G401.6 (cell line): ENCODE data around the gene SCLY.
"Not testable (repeated sequence)": the region's sequence is repeated elsewhere in the genome, so short reads cannot be mapped to it uniquely, and the experiment has no call there.

ENCODE experiments used
- FAIRE-seq: peaks from 2 replicates; lab custom pipeline; 2012; peaks lifted over from hg19 to GRCh38; lab: Jason Lieb, UNC

SCLY gene

DNA sequence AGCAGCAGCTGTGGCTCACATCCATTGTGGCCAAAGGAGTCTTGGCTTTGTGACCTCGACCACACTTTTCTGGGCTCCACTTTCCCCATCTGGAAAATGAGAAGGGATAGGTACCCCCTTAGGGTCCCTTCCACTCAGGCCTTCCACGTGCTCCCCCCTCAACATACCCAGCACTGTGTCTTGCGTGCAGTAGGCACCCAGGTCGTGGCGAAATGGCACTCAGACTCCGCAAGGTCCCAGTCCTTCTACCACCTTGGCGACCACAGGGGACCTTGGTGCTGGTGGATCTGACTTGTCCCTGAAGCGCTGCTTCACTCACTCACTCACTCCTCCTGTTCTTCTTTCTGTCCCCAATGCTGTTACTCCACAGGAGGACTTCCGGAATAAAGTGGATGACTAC, 19.9 kb upstream of the SCLY start:
- FAIRE-seq = no peak

DNA sequence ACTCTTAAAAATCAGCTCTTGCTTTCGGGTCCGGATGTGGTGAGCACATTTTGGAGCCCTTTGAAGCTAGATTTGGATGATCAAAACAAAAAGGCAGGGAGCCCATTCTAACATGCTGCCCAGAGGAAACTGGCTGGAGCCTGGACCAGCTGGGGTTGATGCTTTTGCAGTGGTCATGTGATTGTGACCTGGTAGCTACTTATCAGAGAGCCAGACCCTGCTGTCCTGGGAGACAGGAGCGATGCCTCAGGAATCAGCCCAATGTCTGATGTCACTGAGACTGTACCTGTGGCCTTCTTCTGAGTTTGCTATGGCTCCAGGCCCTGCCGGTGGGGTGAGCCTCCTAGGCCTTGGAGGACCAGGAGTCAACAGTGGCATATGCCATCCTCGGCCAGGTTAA, 18.7 kb upstream of the SCLY start:
- no peak for FAIRE-seq

DNA sequence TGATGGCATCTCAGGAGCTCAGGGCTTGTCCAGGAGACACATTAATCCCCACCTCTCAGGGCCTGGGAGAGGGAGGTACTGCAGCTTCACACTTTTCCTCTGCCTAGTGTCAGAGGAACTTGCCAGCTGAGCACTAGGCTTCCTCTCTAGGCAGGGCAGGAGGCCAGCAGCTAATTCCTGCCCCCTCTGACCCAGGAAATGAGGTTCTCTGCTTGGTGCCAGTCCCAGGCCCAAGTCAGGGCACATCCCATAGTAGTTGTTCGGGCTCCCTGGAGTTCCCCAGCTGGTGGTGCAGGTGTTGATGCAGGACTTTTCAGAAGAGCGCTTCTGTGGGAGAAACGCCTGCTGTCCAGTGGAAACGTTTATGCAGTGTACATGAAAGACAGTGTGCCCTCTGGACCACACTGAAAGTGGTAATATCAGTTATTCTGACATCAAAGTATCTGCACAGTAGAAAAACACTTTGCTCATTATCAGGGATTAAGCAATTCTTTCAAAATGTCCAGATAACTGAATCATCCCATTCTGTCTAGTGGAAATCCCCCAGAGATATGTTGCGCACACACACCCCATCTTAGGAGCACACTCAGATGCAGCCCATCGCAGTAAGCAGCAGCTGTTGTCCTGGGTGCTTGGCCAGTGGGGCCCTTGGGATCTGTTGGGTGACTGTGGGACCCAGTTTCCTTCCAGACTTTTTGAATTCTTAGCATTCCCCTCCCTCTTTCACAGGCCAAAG, 17.8 kb upstream of the SCLY start:
- no peak for FAIRE-seq

DNA sequence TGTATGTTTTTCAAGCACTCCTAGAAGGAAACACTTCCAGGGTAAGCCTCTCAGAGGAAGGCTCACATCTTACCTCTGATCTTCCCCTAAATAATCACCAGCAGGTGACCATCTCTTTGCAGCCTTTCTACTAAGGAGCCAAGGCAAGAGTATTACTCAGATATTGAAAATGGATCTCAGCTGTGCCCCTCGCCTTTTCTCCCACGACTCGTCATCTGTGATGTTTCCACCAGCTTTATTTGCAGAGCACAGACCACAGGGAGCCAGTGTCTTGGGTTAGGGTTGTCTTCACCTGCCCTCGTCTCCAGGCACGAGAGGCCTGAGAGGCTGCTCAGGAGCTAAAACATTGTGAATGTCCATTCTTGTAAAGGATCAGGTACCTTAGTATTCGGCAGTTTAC, 16.9 kb upstream of the SCLY start:
- FAIRE-seq = no peak

DNA sequence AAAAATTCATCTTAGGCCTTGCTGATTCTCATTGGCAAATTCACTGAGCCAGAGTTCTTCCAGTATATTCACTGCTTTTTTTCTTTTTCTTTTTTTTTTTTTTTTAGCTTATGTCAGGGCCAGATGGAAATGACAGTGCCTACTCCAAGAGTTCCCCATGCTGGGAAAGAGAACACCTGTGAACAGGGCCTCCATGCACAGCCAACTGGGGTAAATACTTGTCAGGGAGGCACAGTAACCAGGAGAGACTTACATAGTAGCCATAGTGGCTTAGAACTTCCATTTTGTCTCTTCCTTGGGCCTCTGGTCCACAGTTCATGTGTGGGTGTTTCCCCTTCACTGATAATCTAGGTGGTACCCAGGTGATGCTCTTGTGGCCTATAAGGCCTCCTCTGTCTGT, 15.2 kb upstream of the SCLY start:
- no peak for FAIRE-seq

DNA sequence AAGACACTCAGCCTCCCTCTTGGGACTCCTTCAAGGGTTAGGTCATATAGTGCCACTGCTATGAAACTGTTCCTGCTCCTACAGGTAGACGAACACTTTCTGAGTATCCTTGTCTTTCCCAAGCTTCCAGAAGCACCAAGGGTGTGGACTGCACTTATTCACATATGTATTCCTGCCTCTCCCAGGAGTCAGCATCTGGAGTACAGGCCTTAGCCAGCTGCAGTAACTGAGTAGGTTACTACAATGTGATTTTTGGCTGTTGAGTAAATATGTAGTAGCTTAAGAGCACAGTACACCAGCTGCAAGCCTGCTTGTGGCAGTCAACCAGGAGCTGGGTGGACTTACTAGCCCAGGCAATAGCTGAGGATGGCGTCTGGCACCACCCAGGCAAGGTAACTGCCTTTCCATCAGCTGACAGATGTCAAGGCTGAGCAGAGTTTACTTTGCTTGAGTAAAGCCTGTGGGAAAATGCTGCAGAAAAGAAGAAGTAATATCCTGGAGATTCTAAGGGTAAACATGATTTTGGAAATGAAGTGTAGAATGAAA, 14.0 kb upstream of the SCLY start:
- FAIRE-seq = no peak

DNA sequence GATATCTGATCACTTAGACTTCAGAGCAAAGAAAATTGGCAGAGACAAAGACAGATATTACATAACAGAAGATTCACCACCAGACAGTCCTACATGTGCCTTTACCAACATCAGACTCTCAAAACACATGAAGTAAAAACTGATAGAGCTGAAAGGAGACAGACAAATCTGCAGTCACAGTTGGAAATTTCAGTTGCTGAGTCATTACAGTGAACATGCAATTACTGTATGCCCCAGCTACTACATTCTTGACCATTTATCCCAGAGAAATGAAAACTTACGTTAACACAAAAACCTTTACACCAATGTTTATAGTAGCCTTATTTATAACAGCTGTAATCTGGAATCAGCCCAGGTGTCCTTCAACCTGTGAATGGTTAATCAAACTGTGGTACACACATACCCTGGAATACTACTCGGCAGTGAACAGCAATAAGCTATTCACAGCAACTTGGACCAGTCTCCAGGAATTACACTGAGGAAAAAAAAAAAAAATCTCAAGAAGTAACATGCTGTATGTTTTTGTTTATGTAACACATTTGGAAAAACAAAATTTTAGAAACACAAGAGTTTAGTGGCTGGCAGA, 7.5 kb upstream of the SCLY start:
- no peak for FAIRE-seq

DNA sequence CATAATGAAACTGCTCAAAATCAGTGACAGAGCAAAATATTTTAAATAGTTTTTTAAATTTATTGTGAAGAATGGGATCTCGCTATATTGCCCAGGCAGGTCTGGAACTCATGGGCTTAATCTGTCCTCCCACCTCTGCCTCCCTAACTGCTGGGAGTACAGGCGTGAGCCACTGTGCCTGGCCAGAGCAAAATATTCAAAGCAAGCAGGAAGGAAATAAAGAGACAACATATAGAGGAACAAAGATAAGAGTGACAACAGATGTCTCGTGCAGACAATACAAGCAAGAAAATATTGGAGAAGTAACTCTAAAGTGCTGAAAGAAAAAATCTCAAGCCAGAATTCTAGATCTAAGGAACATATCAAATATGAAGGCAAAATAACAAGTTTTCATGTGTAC, 5.0 kb upstream of the SCLY start:
- FAIRE-seq = no peak

DNA sequence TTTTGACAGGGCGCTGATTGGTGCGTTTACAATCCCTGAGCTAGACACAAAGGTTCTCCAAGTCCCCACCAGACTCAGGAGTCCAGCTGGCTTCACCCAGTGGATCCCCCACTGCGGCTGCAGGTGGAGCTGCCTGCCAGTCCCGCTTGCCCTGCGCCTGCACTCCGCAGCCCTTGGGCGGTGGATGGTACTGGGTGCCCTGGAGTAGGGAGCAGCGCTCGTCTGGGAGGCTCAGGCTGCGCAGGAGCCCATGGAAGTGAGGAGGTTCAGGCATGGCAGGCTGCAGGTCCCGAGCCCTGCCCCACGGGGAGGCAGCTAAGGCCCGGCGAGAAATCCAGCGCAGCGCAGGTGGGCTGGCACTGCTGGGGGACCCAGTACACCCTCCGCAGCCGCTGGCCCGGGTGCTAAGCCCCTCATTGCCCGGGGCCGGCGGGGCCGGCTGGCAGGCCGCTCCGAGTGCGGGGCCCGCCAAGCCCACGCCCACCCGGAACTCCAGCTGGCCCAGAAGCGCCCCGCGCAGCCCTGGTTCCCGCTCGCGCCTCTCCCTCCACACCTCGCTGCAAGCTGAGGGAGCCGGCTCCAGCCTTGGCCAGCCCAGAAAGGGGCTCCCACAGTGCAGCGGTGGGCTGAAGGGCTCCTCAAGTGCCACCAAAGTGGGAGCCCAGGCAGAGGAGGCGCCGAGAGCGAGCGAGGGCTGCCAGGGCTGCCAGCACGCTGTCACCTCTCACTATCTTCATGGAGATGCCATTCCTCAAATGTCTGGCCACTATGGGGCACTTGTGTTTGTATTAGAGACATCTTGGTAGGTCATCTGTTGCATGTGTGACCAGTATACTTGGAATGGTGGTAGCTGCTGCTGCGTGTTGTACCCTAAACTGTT, 2.9 kb upstream of the SCLY start:
- not testable (repeated sequence) for FAIRE-seq

DNA sequence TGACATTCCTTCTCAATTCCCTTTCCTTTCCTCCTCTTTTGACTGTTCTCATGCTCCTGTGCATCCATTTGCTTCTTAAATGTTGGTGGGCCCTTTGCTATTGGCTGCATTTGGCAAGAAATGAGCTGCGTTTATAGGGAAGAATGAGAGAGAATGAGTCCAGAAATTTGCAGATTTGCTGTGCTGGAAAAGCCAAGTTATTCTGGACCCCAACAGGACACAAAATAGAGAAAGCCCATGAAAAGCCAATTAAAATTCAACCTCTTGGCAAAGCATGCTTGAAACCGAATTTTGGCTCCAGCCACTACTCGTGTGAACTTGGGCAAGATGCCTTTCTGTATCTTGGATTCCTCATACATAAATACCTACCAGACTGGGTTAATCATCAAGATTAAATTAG, 1.3 kb upstream of the SCLY start:
- no peak for FAIRE-seq

DNA sequence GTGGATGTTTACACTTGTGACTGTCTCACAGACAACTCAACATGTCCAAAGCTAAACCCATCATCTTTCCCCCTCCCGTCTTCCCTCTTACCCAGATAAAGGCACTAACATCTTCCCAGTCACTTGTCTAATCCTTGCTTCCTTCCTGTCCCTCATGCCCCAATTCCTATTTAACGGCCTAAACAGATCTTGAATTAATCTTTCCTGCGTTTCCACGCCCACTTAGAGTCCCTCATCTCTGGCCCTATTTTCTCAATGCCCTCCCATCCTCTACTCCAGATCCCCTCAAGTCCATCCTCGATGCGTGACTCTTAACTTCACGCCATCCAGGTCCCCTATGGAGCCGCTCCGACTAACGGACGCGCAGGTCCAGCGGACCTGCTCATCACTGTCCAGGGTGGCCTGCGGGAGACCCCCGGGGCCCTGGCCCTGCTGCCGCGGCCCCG, 682 bp upstream of the SCLY start:
- FAIRE-seq = no peak

DNA sequence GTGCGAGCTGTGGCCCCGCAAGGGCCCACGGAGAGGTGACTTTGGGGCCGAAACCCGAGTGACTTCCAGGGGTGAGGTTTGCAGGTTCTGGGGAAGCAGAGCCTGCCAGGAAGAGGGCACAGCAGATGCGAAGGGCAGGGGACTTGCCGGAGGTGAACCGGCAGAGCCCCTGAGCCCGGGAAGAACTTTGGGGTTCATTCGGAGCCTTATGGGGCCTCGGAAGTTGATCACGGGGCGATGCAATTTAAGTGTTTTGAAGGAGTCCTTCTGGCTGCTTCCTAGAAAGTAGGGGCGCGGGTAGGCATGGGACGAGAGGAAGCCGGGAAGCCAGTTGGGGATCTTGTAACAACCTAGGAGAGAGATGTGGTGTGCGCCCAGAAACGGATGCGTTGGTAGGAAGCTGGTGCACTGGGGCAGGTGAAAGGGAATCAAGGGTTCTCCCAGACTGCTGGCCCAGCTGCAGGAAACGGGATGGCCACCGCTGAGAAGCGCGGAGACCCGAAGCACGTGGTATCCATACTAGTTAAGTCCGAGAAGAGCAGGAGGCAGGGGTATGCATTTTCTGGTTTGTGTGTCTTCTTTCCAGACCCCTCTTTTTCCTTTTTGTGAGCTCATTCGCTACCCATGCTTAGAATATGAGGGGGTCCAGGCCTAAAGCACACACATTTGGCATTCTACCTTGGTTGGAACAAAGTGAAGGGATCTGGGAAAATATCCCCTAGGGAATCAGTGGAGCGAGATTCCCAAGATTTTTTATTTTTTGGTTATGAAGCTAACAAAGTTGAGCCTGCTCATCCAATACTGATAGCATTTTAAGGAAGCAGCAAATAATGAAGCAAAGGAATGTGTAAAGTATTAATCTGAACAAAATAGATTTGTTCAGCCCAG, 758 bp downstream of the SCLY start:
- FAIRE-seq = no peak

DNA sequence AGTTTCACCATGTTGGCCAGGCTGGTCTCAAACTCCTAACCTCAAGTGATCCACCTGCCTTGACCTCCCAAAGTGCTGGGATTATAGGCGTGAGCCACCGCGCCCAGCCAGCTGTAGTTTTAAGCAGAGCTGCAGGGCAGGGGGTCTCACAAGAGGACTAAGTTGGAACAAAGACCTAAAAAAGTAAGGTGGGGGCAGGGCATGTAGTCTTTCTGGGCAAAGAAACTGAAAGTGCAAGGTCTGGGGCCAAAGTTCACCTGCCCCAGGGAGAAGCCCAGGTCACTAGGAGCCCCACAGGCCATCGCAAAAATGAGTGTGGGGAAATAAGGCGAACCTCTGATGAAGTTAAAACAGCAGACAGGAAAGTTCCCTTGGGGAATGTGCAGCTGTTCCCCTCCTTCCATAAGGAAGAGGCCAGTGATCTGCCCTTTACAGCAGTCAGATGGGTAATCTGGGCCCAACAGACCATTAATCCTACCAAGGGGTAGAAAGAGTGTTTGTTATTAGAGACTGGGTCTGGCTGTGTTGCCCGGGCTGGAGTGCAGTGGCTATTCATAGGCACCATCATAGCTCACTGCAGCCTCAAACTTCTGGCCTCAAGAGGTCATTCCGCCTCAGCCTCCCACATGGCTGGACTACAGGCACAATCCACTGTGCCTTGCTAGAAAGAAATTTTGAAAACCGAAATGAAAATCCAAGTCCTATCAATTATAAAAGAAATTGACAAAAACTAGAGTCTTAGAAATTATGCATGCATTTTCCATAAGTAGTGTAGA, 2.8 kb downstream of the SCLY start:
- FAIRE-seq = no peak

DNA sequence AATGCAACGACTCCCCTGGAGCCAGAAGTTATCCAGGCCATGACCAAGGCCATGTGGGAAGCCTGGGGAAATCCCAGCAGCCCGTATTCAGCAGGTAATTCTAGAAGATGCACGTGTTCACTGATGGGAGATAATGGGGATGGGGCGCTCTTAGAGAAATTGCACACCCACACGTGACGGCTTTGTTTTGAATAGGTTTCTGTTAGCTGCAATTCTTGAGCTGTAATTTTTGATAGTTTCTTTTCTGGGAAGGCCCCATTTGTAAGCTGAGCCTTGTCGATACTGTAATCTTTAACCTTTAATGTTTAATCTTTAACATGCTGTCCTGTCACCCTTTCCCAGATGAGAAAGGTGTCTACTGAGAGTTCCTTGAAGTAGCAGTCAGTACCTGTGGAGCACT, 3.6 kb downstream of the SCLY start:
- no peak for FAIRE-seq

DNA sequence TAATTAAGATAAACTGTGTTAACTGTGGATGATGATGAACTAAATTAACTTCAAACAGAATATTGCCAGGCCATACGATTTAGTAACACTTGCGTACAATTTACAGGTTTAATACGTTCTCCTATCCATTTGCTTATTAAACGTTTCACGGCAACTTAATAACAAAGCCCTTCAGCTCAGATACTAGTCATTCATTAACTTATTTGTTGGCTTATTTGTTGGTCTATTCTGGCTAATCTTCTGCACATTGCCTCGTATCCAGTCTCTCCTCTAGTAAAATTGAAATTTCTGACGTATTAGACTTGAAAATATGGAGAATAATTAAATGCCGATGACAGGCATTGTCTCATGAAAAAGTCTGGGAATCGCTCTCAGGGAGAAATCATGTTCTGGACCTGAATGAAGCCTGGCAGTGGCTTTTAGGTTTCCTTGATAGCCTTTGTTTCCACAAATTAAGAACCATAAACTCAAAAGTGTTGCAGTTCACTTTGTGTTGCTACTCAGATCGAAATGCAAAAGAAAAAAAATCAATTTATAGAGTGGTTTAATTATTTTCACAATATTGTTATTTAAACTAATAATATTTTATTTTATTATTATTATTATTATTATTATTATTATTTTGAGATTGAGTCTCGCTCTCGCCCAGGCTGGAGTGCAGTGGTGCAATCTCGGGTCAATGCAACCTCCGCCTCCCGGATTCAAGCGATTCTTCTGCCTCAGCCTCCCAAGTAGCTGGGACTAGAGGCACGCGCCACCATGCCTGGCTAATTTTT, 4.5 kb downstream of the SCLY start:
- FAIRE-seq = no peak

DNA sequence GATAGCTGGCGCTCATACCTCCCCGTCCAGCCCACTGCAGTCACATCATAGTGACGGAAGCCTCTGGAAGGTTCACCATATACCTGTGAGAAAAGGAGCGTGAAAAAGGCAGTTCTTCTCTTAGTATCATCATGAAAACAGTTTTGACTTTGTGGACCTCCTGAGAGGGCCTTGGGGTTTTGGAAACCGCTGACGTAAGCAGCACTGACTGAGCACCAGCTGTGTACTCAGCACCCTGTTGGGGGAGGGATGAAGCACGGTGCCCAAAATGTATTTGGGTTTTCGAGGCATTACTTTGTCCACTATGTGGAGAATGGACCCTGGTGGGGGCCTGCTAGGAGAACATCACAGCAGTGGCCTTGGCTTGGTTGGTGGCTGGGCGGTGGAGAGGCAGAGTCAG, 5.4 kb downstream of the SCLY start:
- no peak for FAIRE-seq

DNA sequence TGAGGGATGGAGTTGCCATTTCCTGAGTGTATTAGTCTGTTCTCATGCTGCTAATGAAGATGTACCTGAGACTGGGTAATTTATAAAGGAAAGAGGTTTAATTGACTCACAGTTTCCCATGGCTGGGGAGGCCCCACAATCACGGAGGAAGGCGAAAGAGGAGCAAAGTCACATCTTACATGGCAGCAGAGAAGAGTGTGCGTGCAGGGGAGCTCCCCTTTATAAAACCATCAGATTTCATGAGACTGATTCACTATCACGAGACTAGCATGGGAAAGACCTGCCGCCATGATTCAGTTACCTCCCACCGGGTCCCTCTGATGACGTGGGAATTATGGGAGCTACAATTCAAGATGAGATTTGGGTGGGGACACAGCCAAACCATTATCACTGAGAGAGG, 5.9 kb downstream of the SCLY start:
- FAIRE-seq = not testable (repeated sequence)

DNA sequence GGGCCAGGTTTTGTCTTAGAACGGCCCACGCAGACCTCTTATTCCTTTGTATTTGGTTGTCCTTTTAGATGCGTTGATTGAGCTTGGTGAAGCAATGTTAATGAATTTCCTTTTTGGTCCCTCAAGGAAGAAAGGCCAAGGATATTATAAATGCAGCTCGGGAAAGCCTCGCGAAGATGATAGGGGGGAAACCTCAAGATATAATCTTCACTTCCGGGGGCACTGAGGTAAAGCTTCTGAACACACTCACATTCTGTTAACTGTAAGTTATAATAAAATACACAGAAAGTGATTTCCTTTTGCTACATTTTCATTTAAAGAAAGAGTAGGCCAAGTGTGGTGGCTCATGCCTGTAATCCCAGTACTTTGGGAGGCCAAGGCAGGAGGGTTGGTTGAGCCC, 7.1 kb downstream of the SCLY start:
- FAIRE-seq = no peak

DNA sequence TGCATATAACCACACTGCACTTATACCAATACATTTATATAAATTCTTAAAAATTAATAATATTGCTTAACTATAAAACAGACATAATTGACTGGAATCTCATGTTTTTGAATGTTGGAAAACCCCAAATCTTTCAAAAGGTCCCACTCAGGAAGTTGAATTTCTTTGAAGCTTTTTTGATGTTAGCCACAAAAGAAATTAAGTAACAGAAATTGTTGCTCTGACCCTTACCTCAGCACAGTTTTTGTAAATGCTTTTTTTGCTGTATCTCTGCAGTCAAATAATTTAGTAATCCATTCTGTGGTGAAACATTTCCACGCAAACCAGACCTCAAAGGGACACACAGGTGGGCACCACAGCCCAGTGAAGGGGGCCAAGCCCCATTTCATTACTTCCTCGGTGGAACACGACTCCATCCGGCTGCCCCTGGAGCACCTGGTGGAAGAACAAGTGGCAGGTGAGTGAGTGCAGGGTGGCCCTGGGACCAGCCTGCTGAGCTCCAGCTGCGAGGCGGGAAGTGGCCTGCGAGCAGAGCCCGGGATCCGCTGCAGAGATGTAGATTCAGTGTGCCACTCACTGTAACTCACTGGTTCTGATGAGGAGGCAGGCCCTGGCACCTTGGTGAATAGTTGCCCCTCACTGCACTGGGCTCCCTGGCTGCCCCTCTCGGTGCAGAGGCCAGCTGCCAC, 8.4 kb downstream of the SCLY start:
- FAIRE-seq = no peak

DNA sequence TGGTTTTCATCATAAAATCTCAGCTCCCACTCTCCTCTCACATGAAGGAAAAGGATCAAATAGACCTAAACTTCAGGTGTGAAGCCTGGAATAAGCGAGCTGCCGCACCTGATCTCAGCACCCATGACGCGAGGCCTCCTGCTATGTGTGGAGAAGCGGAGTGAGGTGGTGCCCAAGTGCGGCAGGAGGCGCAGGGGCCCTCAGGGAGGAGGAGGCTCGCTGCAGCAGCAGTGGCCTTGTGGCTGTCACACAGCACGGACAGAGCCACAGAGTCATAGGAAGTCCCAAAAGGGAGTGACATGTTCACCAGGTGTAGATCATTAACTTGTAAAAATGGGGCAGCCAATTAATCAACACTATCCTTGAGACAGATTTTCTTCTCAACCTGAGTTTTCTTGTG, 9.1 kb downstream of the SCLY start:
- no peak for FAIRE-seq
